GM12878 (cell line): Measurements from ENCODE around the gene COG1. TPM values are rescaled to one million over a fixed set of nuclear protein-coding genes. Genes with fewer than 3 reads are reported as not detected.
A peak's percentile ranks its signal among the peaks of the same experiment; 100 is the strongest.

ENCODE experiments used
- ATAC-seq: fragments of 200-7000 bp; cut with Tn5 transposase; 3 replicates; pipeline ENCODE4 v1.9.1; 2020; ENCODE audit warnings: mild to moderate bottlenecking, moderate library complexity
- BruUV-seq: library from RNA; stranded (reverse); fragments of 400-500 nt; replicated peaks from 2 replicates; lab custom pipeline; 2021; lab: Mats Ljungman, UMichigan
- CTCF ChIA-PET: fragments of 300-600 bp; sonication (Branson Sonifier 250); formaldehyde crosslinking; extraction: SDS; loops from one replicate; lab custom pipeline; 2021; ENCODE audit warnings: inconsistent platforms; lab: Yijun Ruan, JAX
- POLR2A ChIA-PET: fragments of 350-600 bp; formaldehyde crosslinking; extraction: SDS; loops from one replicate; lab custom pipeline; 2021; ENCODE audit warnings: inconsistent platforms; lab: Charles Lee
- RAD21 ChIA-PET: fragments of 300-600 bp; sonication (Branson Sonifier 250); formaldehyde crosslinking; loops from one replicate; lab custom pipeline; 2023; ENCODE audit warnings: antibody characterized with exemption; ENCODE audit not compliant: unreplicated experiment; lab: Charles Lee
- SMC1A ChIA-PET: fragments of 300-600 bp; sonication (Branson Sonifier 250); formaldehyde crosslinking; loops from one replicate; lab custom pipeline; 2023; ENCODE audit not compliant: unreplicated experiment, uncharacterized antibody; lab: Charles Lee
- DNase-seq: peaks from one replicate; pipeline ENCODE4 v3.0.0-alpha.2; 2011; ENCODE audit warnings: low read depth, low spot score
- FAIRE-seq: peaks from 3 replicates; lab custom pipeline; 2011; peaks lifted over from hg19 to GRCh38; lab: Jason Lieb, UNC
- H2AFZ ChIP-seq: 2 replicates; pipeline ENCODE4 v1.6.0; 2011; ENCODE audit warnings: low read depth, low read length, control low read depth; ENCODE audit not compliant: control insufficient read depth
- H3K27ac ChIP-seq: 2 replicates; pipeline ENCODE4 v1.5.1; 2011; ENCODE audit warnings: control low read depth; ENCODE audit not compliant: control insufficient read depth, insufficient read depth
- H3K27me3 ChIP-seq, 2 experiments: replicated peaks in 1 of 2; 2 replicates each; pipeline versions ENCODE4 v1.6.0 to v1.6.1; 2011; ENCODE audit warnings: low read length in 1 of 2; ENCODE audit not compliant: control insufficient read depth in 2 of 2, insufficient read depth in 2 of 2
- H3K36me3 ChIP-seq, 2 experiments: 2 replicates each; pipeline ENCODE4 v1.5.1; 2011; ENCODE audit warnings: low read length in 1 of 2; ENCODE audit not compliant: control insufficient read depth in 2 of 2, insufficient read depth in 2 of 2
- H3K4me1 ChIP-seq: 2 replicates; pipeline ENCODE4 v1.6.1; 2011; ENCODE audit warnings: mild to moderate bottlenecking, low read length, moderate library complexity, mixed read lengths; ENCODE audit not compliant: control insufficient read depth, insufficient read depth
- H3K4me2 ChIP-seq: 2 replicates; pipeline ENCODE4 v1.6.0; 2011; ENCODE audit warnings: control low read depth; ENCODE audit not compliant: control insufficient read depth, insufficient read depth
- H3K4me3 ChIP-seq: fragments of 200-600 bp; sonication (generic); 2 replicates; pipeline ENCODE4 v1.5.1; 2016
- H3K79me2 ChIP-seq: 2 replicates; pipeline ENCODE4 v1.6.0; 2011; ENCODE audit warnings: low read length; ENCODE audit not compliant: control insufficient read depth, insufficient read depth
- H3K9ac ChIP-seq: 2 replicates; pipeline ENCODE4 v1.8.0; 2011; ENCODE audit warnings: low read length, control low read depth, mixed read lengths; ENCODE audit not compliant: control insufficient read depth, insufficient read depth
- H3K9me3 ChIP-seq: replicated peaks from 3 replicates; pipeline ENCODE4 v1.5.1; 2011; ENCODE audit warnings: mild to moderate bottlenecking, low read length; ENCODE audit not compliant: control insufficient read depth, insufficient read depth
- H4K20me1 ChIP-seq: 2 replicates; pipeline ENCODE4 v1.6.0; 2011; ENCODE audit not compliant: control insufficient read depth, insufficient read depth
- ATF7 ChIP-seq: fragments of 450-650 bp; IDR thresholded peaks from 2 replicates; pipeline ENCODE4 v1.6.1; 2016; ENCODE audit warnings: low read depth, mild to moderate bottlenecking
- CEBPB ChIP-seq, 2 experiments: fragments of 150-350 bp in 1 of 2; IDR thresholded peaks; 2 replicates each; pipeline ENCODE4 v1.6.1; 2012 to 2014; ENCODE audit warnings: low read depth in 2 of 2, low read length in 2 of 2, borderline replicate concordance in 1 of 2, inconsistent platforms in 1 of 2
- KDM1A ChIP-seq: fragments of 200-600 bp; sonication (generic); IDR thresholded peaks from 2 replicates; pipeline ENCODE4 v1.6.1; 2016; ENCODE audit warnings: borderline replicate concordance
- LARP7 ChIP-seq: fragments of 450-650 bp; IDR thresholded peaks from 2 replicates; pipeline ENCODE4 v1.6.1; 2017; ENCODE audit warnings: mild to moderate bottlenecking
- PAX8 ChIP-seq: fragments of 450-650 bp; IDR thresholded peaks from 2 replicates; pipeline ENCODE4 v1.6.1; 2017; ENCODE audit warnings: mild to moderate bottlenecking, moderate library complexity
- TARDBP ChIP-seq: IDR thresholded peaks from 2 replicates; pipeline ENCODE4 v1.6.1; 2016; ENCODE audit warnings: borderline replicate concordance
- WGBS: methylation state at CpG from one replicate; pipeline ENCODE4 v1.1.6; 2016; ENCODE audit warnings: low lambda C conversion rate; ENCODE audit not compliant: insufficient replicate concordance, insufficient coverage; ENCODE audit errors: missing lambda C conversion rate; 5-methylcytosine and 5-hydroxymethylcytosine counted together
- in situ Hi-C: fragments of 300-500 bp; cut with MboI; formaldehyde crosslinking; loops from 9 replicates; pipeline ENCODE4 v1.14.3; 2018; ENCODE audit warnings: mixed read lengths
- intact Hi-C: fragments of 100-400 bp; cut with micrococcal nuclease; formaldehyde crosslinking; loops from one replicate; pipeline ENCODE4 v1.14.2; 2022; ENCODE audit not compliant: unreplicated experiment
- polyA plus RNA-seq, 11 experiments: library from polyadenylated mRNA; depleted of rRNA in 4 of 11; unstranded in 6 of 11; stranded (reverse) in 5 of 11; fragments of >200 nt; fragmentation: Nextera tagmentation in 4 of 11; fragmentation: Illumina TruSeq in 1 of 11; extraction: Ambion mirVana in 4 of 11; extraction: Trizol in 1 of 11; gene quantifications; 1 replicate in 1 of 11; 2 replicates in 10 of 11; pipeline versions ENCODE4 v1.2.1 to v1.2.3, GENCODE V29; 2011 to 2016; ENCODE audit warnings: inconsistent platforms in 2 of 11, missing spikeins in 2 of 11, low read depth in 1 of 11
- total RNA-seq, 4 experiments: library from RNA; depleted of rRNA in 3 of 4; stranded (reverse); fragments of >200 nt in 3 of 4; fragmentation: Illumina TruSeq in 1 of 4; extraction: Trizol in 1 of 4; gene quantifications; 2 replicates each; pipeline versions ENCODE4 v1.2.1 to v1.2.3, GENCODE V29; 2013 to 2021
- TF ChIP-seq, protein P1 (sequence below), 3 experiments: IDR thresholded peaks in 2 of 3; conservative IDR thresholded peaks in 1 of 3; 2 replicates each; pipeline ENCODE4 v1.5.1; 2011; ENCODE audit warnings: low read depth in 3 of 3, low read length in 3 of 3, mild to moderate bottlenecking in 3 of 3, control low read depth in 2 of 3, moderate library complexity in 2 of 3, inconsistent platforms in 1 of 3, mixed read lengths in 1 of 3; ENCODE audit not compliant: control insufficient read depth in 2 of 3, insufficient read depth in 1 of 3; ENCODE audit errors: extremely low read depth in 1 of 3
- TF ChIP-seq, protein P2 (sequence below): fragments of 450-650 bp; IDR thresholded peaks from 2 replicates; pipeline ENCODE4 v1.6.1; 2014; ENCODE audit warnings: mild to moderate bottlenecking
- TF ChIP-seq, protein P3 (sequence below): fragments of 150-350 bp; IDR thresholded peaks from 2 replicates; pipeline ENCODE4 v1.6.1; 2014; ENCODE audit warnings: mild to moderate bottlenecking, low read depth, low read length

Gene COG1
- total and polyA plus RNA-seq, 10 of the 15 experiments (the other 5 are each of a cell fraction or from before 2014, with no cell fraction given): 10.5 to 24.1 (median 18.1) TPM

DNA sequence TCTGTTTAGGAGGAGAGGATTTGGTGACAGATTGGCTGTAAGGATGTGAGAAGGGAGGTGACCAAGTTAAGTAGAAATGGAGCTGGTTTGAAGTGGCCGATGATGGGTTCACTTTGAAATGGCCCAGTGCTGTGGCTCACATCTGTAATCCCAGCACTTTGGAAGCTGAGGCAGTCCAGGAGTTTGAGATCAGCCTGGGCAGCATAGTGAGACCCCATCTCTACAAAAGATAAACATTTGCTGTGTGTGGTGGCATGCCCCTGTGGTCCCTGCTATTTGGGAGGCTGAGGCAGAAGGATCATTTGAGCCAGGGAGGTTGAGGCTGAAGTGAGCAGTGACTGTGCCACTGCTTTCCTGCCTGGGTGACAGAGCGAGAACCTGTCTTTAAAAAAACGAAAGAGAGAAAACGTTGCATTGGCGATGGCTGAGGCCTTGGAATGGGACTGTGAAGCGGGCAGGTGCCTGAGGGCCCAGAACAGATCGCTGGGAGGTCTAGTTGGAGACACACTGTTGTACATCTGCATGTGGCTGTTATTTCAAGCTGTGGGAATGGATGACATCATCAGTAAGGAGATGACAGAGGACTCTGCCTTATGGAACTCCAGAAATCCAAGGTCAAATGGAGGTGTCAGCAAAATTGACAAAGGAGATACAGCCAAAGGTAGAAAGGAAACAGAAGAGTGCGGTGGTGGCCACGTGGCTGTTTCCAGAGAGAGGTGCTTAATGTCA lies 5.5 kb downstream of the COG1 start:
- no peaks in the 10 kb centered on the region for H3K27me3 ChIP-seq
- peaks cover 7% of the 10 kb centered on the region for H3K79me2 ChIP-seq
- H3K4me1 ChIP-seq: no peaks in the 10 kb centered on the region
- no TSS peak for BruUV-seq
- FAIRE-seq (no peak), DNase-seq (no peak), ATAC-seq (no peak)
- peaks cover 16 to 22% of the 10 kb centered on the region in 2 experiments for H3K36me3 ChIP-seq
- H3K9ac ChIP-seq: no peak overlapping the region
- no peaks in the 10 kb centered on the region for H3K9me3 ChIP-seq
- no peak overlapping the region for H3K4me2 ChIP-seq
- ChIA-PET POLR2A (no interaction called here), CTCF (interaction anchor here (1.7 kb wide), 1 partner anchor 29 kb away, joined by 6 read pairs; no protein-coding TSS in a partner anchor), RAD21 (no interaction called here), SMC1A (interaction anchor here (0.6 to 1.4 kb wide), 3 partner anchors 25 to 142 kb away, joined by 3 read pairs; no protein-coding TSS in a partner anchor)
- TF ChIP-seq KDM1A (no peak), ATF7 (peak; percentile 41)
- no peak overlapping the region for H2AFZ ChIP-seq
- in situ Hi-C loops (no loop called here), intact Hi-C loops (no loop called here)
- WGBS: 96% methylated on average over 9 of the region's 9 CpGs
- no peak overlapping the region for H3K27ac ChIP-seq
- H4K20me1 ChIP-seq: no peaks in the 10 kb centered on the region; the same call in 1 of the 2 replicates
- H3K4me3 ChIP-seq: no peak overlapping the region

DNA sequence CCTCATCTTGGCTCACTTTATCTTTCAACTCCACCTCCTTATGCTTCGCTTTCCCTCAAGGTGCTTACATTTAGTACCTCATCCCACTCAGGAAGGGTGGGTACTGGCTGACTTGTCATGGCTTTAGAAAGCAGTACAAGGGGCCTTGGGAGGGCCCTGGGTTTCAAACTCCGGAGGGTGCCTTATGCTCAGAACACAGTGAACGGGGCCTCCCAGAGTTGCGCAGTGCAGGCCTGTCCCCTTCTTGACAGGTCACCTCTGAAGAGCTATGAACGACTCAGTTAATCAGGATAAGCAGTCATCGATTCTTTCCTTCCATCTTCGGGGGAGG lies 6.0 kb downstream of the COG1 start:
- intact Hi-C loops: no loop called here
- Histone ChIP-seq H4K20me1 (no peaks in the 10 kb centered on the region; the same call in 1 of the 2 replicates), H3K4me3 (no peak overlapping the region), H3K4me2 (no peak overlapping the region), H3K79me2 (peaks cover 2% of the 10 kb centered on the region; the same call in 1 of the 2 replicates), H3K27me3 (no peaks in the 10 kb centered on the region), H3K36me3 (peaks cover 18 to 26% of the 10 kb centered on the region in 2 experiments), H3K4me1 (no peaks in the 10 kb centered on the region), H2AFZ (no peak overlapping the region), H3K27ac (no peak overlapping the region), H3K9ac (no peak overlapping the region), H3K9me3 (no peaks in the 10 kb centered on the region)
- 95% methylated on average over 7 of the region's 7 CpGs for WGBS
- ChIA-PET RAD21 (interaction anchor here (0.7 kb wide), 1 partner anchor 33 kb away, joined by 3 read pairs; no protein-coding TSS in a partner anchor), CTCF (no interaction called here), SMC1A (no interaction called here), POLR2A (no interaction called here)
- in situ Hi-C loops: no loop called here
- TF ChIP-seq, protein P1, sequence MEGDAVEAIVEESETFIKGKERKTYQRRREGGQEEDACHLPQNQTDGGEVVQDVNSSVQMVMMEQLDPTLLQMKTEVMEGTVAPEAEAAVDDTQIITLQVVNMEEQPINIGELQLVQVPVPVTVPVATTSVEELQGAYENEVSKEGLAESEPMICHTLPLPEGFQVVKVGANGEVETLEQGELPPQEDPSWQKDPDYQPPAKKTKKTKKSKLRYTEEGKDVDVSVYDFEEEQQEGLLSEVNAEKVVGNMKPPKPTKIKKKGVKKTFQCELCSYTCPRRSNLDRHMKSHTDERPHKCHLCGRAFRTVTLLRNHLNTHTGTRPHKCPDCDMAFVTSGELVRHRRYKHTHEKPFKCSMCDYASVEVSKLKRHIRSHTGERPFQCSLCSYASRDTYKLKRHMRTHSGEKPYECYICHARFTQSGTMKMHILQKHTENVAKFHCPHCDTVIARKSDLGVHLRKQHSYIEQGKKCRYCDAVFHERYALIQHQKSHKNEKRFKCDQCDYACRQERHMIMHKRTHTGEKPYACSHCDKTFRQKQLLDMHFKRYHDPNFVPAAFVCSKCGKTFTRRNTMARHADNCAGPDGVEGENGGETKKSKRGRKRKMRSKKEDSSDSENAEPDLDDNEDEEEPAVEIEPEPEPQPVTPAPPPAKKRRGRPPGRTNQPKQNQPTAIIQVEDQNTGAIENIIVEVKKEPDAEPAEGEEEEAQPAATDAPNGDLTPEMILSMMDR (IDR thresholded peaks at IDR 0.05 in 2 of 3, conservative IDR thresholded peaks at IDR 0.05 in 1 of 3; ENCODE audit: control insufficient read depth in 2 of 3, extremely low read depth in 1 of 3, insufficient read depth in 1 of 3, low read depth in 3 of 3, low read length in 3 of 3): no peak
- TF ChIP-seq PAX8 (no peak), TARDBP (no peak), CEBPB (IDR thresholded peaks at IDR 0.05; ENCODE audit: borderline replicate concordance in 1 of 2, low read depth in 2 of 2, low read length in 2 of 2) (no peak), LARP7 (no peak)
- TF ChIP-seq, protein P2, sequence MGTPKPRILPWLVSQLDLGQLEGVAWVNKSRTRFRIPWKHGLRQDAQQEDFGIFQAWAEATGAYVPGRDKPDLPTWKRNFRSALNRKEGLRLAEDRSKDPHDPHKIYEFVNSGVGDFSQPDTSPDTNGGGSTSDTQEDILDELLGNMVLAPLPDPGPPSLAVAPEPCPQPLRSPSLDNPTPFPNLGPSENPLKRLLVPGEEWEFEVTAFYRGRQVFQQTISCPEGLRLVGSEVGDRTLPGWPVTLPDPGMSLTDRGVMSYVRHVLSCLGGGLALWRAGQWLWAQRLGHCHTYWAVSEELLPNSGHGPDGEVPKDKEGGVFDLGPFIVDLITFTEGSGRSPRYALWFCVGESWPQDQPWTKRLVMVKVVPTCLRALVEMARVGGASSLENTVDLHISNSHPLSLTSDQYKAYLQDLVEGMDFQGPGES: no peak
- TF ChIP-seq, protein P3, sequence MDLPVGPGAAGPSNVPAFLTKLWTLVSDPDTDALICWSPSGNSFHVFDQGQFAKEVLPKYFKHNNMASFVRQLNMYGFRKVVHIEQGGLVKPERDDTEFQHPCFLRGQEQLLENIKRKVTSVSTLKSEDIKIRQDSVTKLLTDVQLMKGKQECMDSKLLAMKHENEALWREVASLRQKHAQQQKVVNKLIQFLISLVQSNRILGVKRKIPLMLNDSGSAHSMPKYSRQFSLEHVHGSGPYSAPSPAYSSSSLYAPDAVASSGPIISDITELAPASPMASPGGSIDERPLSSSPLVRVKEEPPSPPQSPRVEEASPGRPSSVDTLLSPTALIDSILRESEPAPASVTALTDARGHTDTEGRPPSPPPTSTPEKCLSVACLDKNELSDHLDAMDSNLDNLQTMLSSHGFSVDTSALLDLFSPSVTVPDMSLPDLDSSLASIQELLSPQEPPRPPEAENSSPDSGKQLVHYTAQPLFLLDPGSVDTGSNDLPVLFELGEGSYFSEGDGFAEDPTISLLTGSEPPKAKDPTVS: no peak
- BruUV-seq: no TSS peak
- DNase-seq (no peak), FAIRE-seq (no peak), ATAC-seq (no peak)
